Endothelial cell (in vitro differentiated cells): Measurements from ENCODE around the gene SEMA3E. TPM values are rescaled to one million over a fixed set of nuclear protein-coding genes. Genes with fewer than 3 reads are reported as not detected.

ENCODE experiments used
- DNase-seq: peaks from one replicate; pipeline ENCODE4 v3.0.0; 2021; ENCODE audit warnings: low spot score
- H3K27ac Mint-ChIP-seq: one replicate; pipeline ENCODE4 v1.8.0; 2021; ENCODE audit warnings: mixed read lengths, inconsistent platforms; ENCODE audit not compliant: unreplicated experiment
- H3K27me3 Mint-ChIP-seq: one replicate; pipeline ENCODE4 v1.8.0; 2021; ENCODE audit warnings: mild to moderate bottlenecking, moderate library complexity, mixed read lengths, inconsistent platforms; ENCODE audit not compliant: unreplicated experiment
- H3K36me3 Mint-ChIP-seq: one replicate; pipeline ENCODE4 v1.8.0; 2021; ENCODE audit warnings: mild to moderate bottlenecking, low read depth, mixed read lengths, inconsistent platforms; ENCODE audit not compliant: unreplicated experiment
- H3K4me1 Mint-ChIP-seq: one replicate; pipeline ENCODE4 v1.8.0; 2021; ENCODE audit warnings: mild to moderate bottlenecking, mixed read lengths, inconsistent platforms; ENCODE audit not compliant: unreplicated experiment
- H3K4me3 Mint-ChIP-seq: one replicate; pipeline ENCODE4 v1.8.0; 2021; ENCODE audit warnings: mild to moderate bottlenecking, mixed read lengths, inconsistent platforms; ENCODE audit not compliant: unreplicated experiment
- H3K9me3 Mint-ChIP-seq: one replicate; pipeline ENCODE4 v1.8.0; 2021; ENCODE audit warnings: mixed read lengths, inconsistent platforms; ENCODE audit not compliant: unreplicated experiment
- total RNA-seq: library from RNA; stranded (reverse); fragmentation: NEBNext Ultra II Directional; extraction: Animal tissue kit (Norgen Biotek cat#: 25700); gene quantifications from one replicate; pipeline ENCODE4 v1.2.1, GENCODE V29; 2021; ENCODE audit not compliant: unreplicated experiment
- TF ChIP-seq, protein P1 (sequence below): fragments of 200-600 bp; sonication (generic); IDR thresholded peaks from one replicate; pipeline ENCODE4 v1.5.0; 2021; ENCODE audit warnings: antibody characterized with exemption; ENCODE audit not compliant: unreplicated experiment

SEMA3E gene
- total RNA-seq, 1 donor from 2014 or later: 0.62 TPM

DNA sequence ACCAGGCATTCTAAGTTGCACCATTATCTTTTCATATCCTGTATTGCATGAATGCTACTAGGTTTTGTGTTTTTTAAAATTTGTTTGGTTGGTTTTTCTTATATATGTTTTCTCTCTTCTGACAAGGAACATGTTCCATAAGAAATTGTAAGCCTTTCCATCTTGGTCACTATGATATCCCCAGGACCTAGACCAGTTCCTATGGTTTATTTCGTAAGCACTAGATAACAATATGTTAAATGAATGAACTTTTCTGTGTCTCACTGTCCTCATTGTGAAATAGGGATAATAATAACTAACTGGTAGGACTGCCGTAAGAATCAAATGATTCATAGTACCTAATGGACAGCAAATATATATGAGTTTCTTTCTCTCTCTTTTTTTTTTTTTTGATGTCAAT lies 146.3 kb downstream of the SEMA3E start:
- TF ChIP-seq, protein P1, sequence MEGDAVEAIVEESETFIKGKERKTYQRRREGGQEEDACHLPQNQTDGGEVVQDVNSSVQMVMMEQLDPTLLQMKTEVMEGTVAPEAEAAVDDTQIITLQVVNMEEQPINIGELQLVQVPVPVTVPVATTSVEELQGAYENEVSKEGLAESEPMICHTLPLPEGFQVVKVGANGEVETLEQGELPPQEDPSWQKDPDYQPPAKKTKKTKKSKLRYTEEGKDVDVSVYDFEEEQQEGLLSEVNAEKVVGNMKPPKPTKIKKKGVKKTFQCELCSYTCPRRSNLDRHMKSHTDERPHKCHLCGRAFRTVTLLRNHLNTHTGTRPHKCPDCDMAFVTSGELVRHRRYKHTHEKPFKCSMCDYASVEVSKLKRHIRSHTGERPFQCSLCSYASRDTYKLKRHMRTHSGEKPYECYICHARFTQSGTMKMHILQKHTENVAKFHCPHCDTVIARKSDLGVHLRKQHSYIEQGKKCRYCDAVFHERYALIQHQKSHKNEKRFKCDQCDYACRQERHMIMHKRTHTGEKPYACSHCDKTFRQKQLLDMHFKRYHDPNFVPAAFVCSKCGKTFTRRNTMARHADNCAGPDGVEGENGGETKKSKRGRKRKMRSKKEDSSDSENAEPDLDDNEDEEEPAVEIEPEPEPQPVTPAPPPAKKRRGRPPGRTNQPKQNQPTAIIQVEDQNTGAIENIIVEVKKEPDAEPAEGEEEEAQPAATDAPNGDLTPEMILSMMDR: no peak
- H3K36me3 Mint-ChIP-seq: no peaks in the 10 kb centered on the region
- H3K9me3 Mint-ChIP-seq: no peaks in the 10 kb centered on the region
- no peak for DNase-seq
- no peak overlapping the region for H3K27ac Mint-ChIP-seq
- H3K4me1 Mint-ChIP-seq: no peaks in the 10 kb centered on the region
- H3K4me3 Mint-ChIP-seq: no peak overlapping the region
- H3K27me3 Mint-ChIP-seq: no peaks in the 10 kb centered on the region

DNA sequence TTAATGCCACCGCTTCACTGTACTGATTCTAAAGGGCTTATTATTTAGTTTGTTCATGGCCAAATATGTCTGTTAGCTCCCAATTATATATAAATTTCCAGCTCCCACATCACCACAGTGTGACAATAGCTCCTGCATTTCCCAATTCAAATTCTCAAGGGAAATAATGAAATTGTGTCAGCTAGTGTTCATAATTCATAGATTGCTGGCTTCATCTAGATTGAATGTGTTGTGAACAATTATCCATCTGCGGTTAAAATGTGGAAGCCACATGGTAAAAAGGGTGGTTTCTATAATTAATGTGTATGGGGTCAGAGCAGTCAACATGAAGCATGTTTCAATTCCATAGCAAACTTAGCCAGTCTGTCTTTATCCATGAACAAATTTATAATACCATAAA lies 154.3 kb downstream of the SEMA3E start:
- Mint-ChIP-seq H3K27ac (no peak overlapping the region), H3K4me1 (no peaks in the 10 kb centered on the region), H3K36me3 (no peaks in the 10 kb centered on the region), H3K9me3 (no peaks in the 10 kb centered on the region), H3K4me3 (no peak overlapping the region), H3K27me3 (no peaks in the 10 kb centered on the region)
- TF ChIP-seq, protein P1: no peak
- no peak for DNase-seq

DNA sequence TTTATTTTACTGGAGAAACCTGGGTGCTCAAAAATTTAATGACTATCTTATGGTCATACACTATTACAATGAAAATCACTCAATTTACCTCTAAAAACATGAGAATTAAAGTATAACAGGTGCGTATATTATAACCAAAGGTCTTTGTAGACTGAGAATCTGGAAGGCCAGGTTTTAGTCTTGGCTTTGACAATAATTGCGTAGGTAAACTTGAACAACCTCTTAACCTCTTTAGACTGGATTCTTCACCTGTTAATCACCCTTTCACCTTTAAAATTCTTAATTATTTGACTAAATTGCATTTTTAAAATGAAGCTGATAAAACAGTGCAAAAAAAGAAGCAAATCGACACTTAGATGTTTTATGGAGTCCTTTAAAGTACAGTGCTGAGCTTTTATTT lies 156.1 kb downstream of the SEMA3E start:
- no peaks in the 10 kb centered on the region for H3K4me1 Mint-ChIP-seq
- H3K4me3 Mint-ChIP-seq: no peak overlapping the region
- TF ChIP-seq, protein P1: no peak
- no peaks in the 10 kb centered on the region for H3K27me3 Mint-ChIP-seq
- H3K9me3 Mint-ChIP-seq: no peaks in the 10 kb centered on the region
- no peak for DNase-seq
- H3K36me3 Mint-ChIP-seq: no peaks in the 10 kb centered on the region
- H3K27ac Mint-ChIP-seq: no peak overlapping the region

DNA sequence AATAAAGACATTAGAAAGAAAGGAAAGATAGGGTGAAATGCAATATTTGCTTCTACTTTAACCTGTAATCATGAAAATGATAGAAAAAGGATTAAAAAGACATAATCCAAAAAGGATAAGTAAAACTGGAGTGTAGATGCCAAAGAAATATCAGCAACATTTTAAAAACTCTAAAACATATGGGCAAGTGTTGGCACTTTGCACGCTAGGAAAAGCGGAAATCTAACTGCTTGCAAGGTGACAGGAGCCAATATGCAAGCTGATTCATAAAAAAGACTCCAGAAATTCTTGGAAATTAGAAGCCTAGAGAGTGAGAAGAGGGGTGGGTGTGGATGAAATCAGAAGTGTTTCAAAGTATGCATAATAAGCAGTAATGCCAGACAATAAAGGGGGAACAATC lies 161.1 kb downstream of the SEMA3E start:
- Mint-ChIP-seq H3K36me3 (no peaks in the 10 kb centered on the region), H3K4me3 (no peak overlapping the region), H3K4me1 (no peaks in the 10 kb centered on the region), H3K9me3 (no peaks in the 10 kb centered on the region), H3K27ac (no peak overlapping the region), H3K27me3 (peaks cover 2% of the 10 kb centered on the region)
- TF ChIP-seq, protein P1: no peak
- no peak for DNase-seq

DNA sequence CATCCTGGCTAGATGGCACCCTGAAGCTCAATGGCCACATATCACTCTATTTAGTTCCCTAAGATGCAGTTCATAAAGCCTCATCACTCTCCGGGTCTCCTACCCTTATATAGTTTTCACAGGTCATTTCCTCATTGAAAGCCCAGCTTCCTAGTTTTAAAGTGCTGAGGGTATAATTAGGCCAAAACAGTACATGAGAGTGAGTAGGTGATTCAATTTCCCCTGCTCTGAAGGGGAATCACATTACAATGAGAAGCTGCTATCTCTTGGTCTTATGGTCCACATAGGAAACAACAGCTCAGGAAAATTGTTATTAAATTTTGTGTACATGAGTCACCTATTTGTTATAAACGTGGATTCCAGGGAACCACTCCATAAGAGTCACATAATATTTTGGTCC lies 162.0 kb downstream of the SEMA3E start:
- Mint-ChIP-seq H3K4me1 (no peaks in the 10 kb centered on the region), H3K27ac (no peak overlapping the region), H3K9me3 (no peaks in the 10 kb centered on the region), H3K36me3 (no peaks in the 10 kb centered on the region), H3K27me3 (peaks cover 2% of the 10 kb centered on the region), H3K4me3 (no peak overlapping the region)
- TF ChIP-seq, protein P1: no peak
- no peak for DNase-seq
